ENCODE data around the gene CEP57L1. TPM values are rescaled to one million over a fixed set of nuclear protein-coding genes. Genes with fewer than 3 reads are reported as not detected.

Gene CEP57L1
- total RNA-seq, 1 experiment from 2014 or later, result 20.7 TPM

- ChIA-PET CTCF (no interaction called here), RAD21 (ENCODE audit: low non-redundant PET in 1 of 2, low total read pairs in 2 of 2, uncharacterized antibody in 2 of 2, unreplicated experiment in 2 of 2) (no interaction called here), POLR2A (no interaction called here)
- Histone ChIP-seq H3K9ac (ENCODE audit: low read length) (no peak overlapping the region), H2AFZ (ENCODE audit: low read depth, low read length, poor library complexity, severe bottlenecking) (no peak overlapping the region), H3K27me3 (ENCODE audit: insufficient read depth, low read length) (no peaks in the 10 kb centered on the region), H3K9me3 (ENCODE audit: control insufficient read depth in 1 of 2, insufficient read depth in 1 of 2, low read depth in 1 of 2, low read length in 2 of 2) (no peaks in the 10 kb centered on the region), H3K4me2 (ENCODE audit: low read length) (no peak overlapping the region), H3K9me2 (ENCODE audit: insufficient read depth) (no peaks in the 10 kb centered on the region), H4K20me1 (ENCODE audit: insufficient read depth) (0 out of 2 replicates have a peak, but pooled peaks cover 11% of the 10 kb centered on the region), H3K4me1 (ENCODE audit: control insufficient read depth in 1 of 2, insufficient read depth in 2 of 2, low read length in 2 of 2) (no peaks in the 10 kb centered on the region), H3K27ac (ENCODE audit: low read depth, low read length) (no peak overlapping the region), H3K79me2 (ENCODE audit: insufficient read depth, low read length) (peaks cover 52% of the 10 kb centered on the region), H3K4me3 (replicated peaks in 1 of 2; ENCODE audit: low read depth in 1 of 2, low read length in 2 of 2) (no peak overlapping the region), H3K36me3 (ENCODE audit: control insufficient read depth in 1 of 2, insufficient read depth in 2 of 2, low read length in 2 of 2) (no peaks in the 10 kb centered on the region)
- TF ChIP-seq ATF3 (IDR thresholded peaks at IDR 0.05) (no peak), MAX (IDR thresholded peaks at IDR 0.05) (no peak), EZH2phosphoT487 (IDR thresholded peaks at IDR 0.05; ENCODE audit: borderline replicate concordance) (no peak), ZFX (IDR thresholded peaks at IDR 0.05) (no peak), POLR2A (IDR thresholded peaks at IDR 0.05; ENCODE audit: borderline replicate concordance, extremely low read depth, insufficient read depth, insufficient read length) (no peak), YY1 (IDR thresholded peaks at IDR 0.05; ENCODE audit: extremely low read depth, insufficient replicate concordance, low read depth, low read length) (no peak), JUND (IDR thresholded peaks at IDR 0.05) (no peak), RAD21 (IDR thresholded peaks at IDR 0.05; ENCODE audit: low read depth) (no peak), EGR1 (IDR thresholded peaks at IDR 0.05; ENCODE audit: low read depth) (no peak)
- DNase-seq (ENCODE audit: low read depth, low spot score) (no peak), ATAC-seq (no peak)
- intact Hi-C loops (cut with micrococcal nuclease), result no loop called here
- BruUV-seq (replicated peaks), result no TSS peak
Observed at GRCh38 chr6:109117346-109118035, 22.2 kb downstream of the CEP57L1 start.

- H3K9ac ChIP-seq (ENCODE audit: low read length), result no peak overlapping the region
- BruUV-seq (replicated peaks), result no TSS peak
- intact Hi-C loops (cut with micrococcal nuclease), result no loop called here
- no peaks in the 10 kb centered on the region for H3K27me3 ChIP-seq (ENCODE audit: insufficient read depth, low read length)
- no peak for TF ChIP-seq REST (IDR thresholded peaks at IDR 0.05; ENCODE audit: low read depth)
- no peak for TF ChIP-seq EZH2 (IDR thresholded peaks at IDR 0.05)
- H3K4me2 ChIP-seq (ENCODE audit: low read length), result no peak overlapping the region
- no peak for DNase-seq (ENCODE audit: low read depth, low spot score)
- H4K20me1 ChIP-seq (ENCODE audit: insufficient read depth), result 0 out of 2 replicates have a peak, but pooled peaks cover 11% of the 10 kb centered on the region
- H3K4me3 ChIP-seq (replicated peaks in 1 of 2; ENCODE audit: low read depth in 1 of 2, low read length in 2 of 2), result no peak overlapping the region
- ChIA-PET POLR2A (no interaction called here), CTCF (no interaction called here), RAD21 (ENCODE audit: low non-redundant PET in 1 of 2, low total read pairs in 2 of 2, uncharacterized antibody in 2 of 2, unreplicated experiment in 2 of 2) (no interaction called here)
- H3K36me3 ChIP-seq (ENCODE audit: control insufficient read depth in 1 of 2, insufficient read depth in 2 of 2, low read length in 2 of 2), result no peaks in the 10 kb centered on the region
- H3K9me3 ChIP-seq (ENCODE audit: control insufficient read depth in 1 of 2, insufficient read depth in 1 of 2, low read depth in 1 of 2, low read length in 2 of 2), result no peaks in the 10 kb centered on the region
- no peak overlapping the region for H2AFZ ChIP-seq (ENCODE audit: low read depth, low read length, poor library complexity, severe bottlenecking)
- no peak for ATAC-seq
- peaks cover 58% of the 10 kb centered on the region for H3K79me2 ChIP-seq (ENCODE audit: insufficient read depth, low read length)
- no peaks in the 10 kb centered on the region for H3K4me1 ChIP-seq (ENCODE audit: control insufficient read depth in 1 of 2, insufficient read depth in 2 of 2, low read length in 2 of 2)
- no peak overlapping the region for H3K27ac ChIP-seq (ENCODE audit: low read depth, low read length)
- no peaks in the 10 kb centered on the region for H3K9me2 ChIP-seq (ENCODE audit: insufficient read depth)
Observed at GRCh38 chr6:109118337-109118736, 23.0 kb downstream of the CEP57L1 start.

Measured in HCT116 (cell line).